GM21526 (cell line): ENCODE measurements around the gene MTERF2.
"Not testable (repeated sequence)": the region's sequence is repeated elsewhere in the genome, so short reads cannot be mapped to it uniquely, and the experiment has no call there.

Experiments used
- ATAC-seq: cut with Tn5 transposase; IDR thresholded peaks from one replicate; pipeline ENCODE4 v1.9.1; 2021; ENCODE audit warnings: moderate library complexity; ENCODE audit not compliant: unreplicated experiment, low FRiP score

MTERF2 gene

DNA sequence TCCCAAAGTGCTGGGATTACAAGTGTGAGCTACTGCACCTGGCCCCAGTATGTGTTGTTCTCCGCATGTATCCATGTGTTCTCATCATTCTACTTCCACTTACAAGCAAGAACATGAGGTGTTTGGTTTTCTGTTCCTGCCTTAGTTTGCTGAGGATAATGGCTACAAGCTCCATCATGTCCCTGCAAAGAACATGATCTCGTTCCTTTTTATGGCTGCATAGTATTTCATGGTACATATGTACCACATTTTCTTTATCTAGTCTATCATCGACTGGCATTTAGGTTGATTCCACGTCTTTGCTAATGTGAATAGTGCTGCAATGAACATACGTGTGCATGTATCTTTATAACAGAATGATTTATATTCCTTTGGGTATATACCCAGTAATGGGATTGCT lies 9.2 kb upstream of the MTERF2 start:
- ATAC-seq = not testable (repeated sequence)

DNA sequence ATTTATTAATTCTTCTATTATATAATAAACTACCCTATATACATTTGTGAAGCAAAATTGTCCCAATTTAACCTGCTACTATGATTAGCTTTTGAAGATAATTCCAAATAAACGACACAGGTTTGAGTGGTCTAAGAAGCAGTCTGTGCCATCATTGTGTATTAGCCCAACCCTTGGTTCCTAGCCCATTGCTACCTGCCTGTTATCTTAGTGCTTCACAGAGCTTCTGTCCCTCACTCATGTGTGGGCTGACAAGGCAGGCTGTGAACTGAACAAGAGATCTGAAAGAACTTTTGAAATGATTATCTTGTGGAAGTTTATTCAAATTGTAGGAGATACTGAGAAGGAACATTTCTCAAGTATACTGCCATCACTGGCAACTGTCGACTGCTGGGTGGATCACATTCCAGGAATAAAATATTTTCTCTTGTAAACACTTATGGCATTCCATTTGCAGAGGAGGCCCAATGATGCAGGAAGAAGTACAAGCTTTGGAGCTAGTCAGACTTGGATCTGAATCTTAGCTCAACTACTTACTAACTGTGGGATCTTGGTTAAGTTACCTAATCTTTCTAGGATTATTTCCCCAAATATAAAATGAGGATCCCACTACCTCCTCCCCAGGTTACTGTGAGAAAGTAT lies 7.8 kb upstream of the MTERF2 start:
- no peak for ATAC-seq

DNA sequence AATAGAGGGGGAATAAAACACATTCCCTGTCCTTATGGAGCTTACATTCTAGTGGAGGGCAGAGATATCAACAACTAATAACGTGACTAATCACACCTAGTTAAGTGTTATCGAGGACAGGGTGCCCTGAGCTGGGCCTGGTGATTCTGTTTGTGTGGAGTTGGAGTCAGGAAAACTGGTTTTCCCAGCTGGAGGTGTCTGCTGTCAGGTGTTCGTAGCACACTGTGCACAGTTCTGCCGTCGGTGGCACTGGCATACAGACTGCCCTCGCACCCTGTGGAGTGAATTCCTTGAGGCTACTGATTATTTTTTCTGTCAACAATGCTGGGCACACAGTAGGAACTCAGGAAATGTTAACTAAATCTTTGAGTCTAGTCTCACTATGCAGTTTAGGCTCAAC lies 900 bp upstream of the MTERF2 start:
- ATAC-seq = no peak

DNA sequence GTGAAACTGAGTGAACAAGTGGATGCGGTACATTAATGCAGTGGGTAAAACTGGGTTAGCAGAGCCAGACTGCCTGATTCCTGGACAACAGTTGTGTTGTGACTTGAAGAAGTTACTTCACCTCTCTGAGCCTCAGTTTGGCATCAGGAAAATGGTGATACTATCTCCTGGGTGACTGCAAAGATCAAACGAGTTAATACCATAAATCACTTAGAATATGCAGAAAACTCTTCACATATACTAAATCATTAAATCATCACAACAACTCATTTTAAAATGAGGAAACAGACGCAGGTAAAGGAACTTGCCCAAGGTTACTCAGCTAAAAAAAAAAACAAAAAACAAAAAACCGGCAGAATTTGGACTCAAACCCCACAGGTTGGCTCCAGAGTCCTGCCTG lies 811 bp downstream of the MTERF2 start:
- no peak for ATAC-seq

DNA sequence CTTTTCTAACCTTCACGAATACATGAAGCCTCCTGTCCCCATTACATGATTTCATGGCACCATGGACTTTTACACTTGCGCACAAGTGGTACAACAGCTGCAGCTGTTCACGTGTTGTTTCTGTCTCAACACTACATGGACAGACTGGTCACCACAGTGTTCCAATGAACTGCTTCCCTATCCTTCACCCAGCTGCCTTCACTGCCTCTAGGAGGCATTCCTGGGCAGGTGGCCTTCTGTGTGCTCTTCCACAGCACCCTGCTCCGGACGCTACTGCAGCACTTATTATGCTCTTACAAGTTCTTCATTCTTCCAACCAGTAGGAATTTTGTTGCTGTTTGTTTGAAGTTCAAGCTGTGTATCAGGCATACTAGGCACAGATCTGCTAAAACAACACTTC lies 1.5 kb downstream of the MTERF2 start:
- ATAC-seq = no peak

DNA sequence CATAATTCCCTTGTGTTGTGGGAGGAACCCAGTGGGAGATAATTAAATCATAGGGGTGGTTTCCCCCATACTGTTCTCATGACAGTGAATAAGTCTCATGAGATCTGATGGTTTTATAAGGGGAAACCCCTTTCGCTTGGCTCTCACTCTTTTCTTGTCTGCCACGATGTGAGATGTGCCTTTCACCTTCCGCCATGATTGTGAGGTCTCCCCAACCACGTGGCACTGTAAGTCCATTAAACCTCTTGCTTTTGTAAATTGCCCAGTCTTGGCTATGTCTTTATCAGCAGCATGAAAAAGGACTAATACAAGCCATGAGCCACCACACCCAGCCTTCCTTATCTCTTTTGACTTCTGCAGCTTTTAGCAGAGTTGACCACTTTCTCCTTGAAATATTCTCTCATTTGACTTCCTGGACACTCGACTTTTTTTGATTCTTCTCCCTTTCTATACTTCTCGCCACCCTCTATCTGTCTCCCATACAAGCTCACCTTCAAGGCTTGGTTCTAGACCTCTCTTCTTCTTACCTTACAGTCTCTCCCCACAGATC lies 2.3 kb downstream of the MTERF2 start:
- no peak for ATAC-seq

DNA sequence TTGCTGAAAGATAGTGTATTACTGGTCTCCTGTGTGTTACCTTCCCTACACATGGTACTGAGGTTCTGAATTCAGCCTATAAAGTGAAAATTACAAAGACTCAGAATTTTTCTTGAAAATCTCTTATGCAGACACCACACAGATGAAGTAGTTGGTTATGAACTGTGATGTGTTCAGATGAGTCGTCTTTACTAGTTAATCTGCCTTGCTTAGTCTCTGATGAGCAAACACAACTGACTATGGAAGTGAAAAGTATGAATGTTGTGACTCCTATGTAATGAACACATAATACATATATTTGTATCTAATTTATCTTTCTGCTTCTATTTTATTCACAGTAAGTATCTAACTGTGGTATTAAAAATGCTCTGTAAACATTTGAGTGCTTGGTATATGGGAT lies 4.7 kb downstream of the MTERF2 start:
- ATAC-seq = no peak

DNA sequence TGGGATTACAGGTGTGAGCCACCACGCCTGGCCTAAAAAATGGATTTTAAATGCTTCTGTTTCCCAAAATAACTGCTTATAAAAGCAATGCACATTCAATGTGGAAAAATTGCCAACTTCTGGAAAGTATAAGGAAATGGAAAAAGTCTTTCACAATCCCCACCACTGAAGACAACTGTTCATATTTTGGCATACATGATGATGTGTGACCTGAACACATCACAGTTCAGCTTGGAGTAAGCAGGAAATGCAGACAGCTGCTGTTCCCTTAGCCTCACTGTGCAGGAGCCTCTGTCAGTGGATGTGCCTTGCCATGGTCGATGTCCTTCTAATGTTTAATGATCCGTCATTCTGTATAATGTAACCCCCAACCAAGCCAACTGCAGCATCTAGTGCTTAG lies 5.2 kb downstream of the MTERF2 start:
- no peak for ATAC-seq

DNA sequence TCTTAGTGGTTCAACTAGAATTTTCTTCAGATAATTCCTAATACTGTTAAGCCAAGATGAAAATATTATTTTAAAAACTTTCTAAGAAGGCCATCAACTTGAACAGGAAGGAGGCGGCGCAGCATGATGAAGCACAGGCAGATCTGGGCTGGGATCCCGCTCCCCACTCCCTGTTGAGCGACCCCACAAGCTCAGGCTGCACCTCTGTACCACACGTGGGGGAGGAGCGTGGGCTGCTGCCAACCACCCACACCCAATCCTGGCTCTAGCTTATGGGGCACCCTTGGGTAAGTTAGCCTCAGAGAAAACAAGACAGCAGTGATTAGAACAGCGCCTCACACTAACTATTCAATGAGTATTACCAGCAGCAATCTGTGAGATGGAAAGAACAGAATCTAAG lies 6.0 kb downstream of the MTERF2 start:
- ATAC-seq = no peak

DNA sequence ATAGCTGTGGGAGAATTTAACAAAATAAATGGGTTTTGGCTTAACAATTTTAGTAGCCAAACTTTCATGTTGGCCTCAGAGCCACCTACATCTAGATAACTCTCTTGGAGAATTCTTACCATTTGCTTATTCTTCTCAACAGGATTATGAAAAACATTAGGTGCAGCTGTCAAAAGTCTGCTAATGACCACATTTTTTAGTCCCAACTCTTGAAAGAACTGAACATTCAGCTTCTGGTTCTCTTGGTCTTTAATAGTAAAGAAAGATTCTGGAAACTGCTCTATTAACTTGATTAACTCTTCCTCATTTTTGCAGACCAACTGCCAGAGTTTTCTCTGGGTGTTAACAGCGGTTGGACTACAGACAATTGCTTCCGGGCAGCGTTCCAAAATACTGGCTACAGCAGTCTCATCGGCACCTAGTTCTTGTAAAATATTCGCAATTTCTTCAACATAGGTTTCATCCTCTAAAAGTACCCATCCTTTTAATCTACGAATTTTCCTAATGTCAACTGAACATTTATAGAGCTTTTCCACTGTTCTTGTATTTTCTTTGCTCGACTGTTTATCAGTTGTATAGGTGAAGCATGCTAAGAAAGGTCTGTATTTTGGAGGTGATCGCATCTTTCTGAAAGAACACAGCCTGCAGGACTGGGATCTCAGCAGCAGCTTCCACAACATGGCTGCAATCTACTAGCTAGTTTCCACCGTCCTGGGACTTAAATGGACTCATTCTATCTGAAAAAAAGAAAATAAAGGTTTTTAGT lies 8.7 kb downstream of the MTERF2 start:
- ATAC-seq = no peak

DNA sequence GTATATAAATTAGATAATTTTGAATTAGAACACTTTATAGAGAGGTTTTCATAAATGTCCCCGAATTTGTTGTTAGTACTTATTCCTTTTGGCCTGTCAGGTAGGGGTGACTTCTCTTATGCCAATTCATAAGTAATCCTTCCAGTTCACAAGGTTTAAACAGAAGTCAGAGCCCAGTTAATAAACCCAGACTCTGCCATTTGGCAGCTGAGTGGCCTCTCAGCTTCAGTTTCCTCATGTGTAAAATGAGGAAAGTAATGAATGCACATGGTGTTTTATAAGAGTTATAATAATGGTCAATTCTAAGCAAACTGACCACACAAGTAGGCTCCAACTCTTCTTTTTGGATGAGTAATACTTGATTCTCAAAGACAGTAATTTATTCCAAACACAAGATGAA lies 10.3 kb downstream of the MTERF2 start:
- ATAC-seq = no peak

DNA sequence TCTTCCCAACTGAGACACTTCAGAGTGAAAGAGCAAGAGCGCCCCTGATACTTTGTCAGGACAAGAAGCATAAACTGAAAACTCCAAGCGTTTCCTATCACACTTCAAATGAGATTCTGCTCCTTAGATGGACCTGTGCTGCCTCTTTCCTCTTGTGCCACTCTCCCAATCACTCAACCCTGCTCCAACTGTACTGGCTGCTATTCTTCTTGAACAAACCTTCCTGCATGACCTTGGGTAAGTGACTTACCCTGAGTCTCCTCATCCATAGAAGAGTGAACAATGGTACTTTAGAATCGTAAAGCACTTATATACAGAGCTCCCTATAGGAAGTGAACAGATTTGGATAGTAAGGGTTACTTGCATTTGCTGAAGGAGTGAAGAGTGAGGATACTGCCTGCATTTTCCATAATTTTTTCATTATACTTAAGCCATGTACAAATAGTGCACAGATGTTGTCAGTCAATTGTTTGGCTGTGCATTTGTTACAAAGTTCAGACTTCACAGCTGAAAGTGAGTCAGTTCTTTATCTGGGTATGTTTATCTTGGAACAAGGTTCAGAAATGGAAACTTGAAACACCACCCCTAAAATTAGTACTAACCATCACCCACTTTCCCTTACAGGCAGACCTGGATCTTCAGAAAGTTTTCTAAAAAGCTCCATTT lies 10.8 kb downstream of the MTERF2 start:
- no peak for ATAC-seq

DNA sequence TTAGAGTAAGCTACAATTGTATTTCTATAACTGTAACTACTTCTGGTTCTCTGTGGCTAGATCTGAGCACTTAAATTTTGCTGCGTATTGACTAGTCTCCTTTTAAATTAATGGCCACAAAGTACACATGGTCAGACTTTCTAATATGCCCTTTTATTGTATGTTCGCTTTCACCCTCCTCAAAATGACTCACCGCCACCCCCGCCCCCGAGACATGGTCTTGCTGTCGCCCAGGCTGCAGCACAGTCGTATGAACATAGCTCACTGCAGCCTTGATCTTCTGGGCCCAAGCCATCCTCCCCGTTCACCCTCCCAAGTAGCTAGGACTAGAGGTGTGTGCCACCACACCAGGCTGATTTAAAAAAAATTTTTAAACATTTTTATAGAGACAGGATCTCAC lies 11.8 kb downstream of the MTERF2 start:
- no peak for ATAC-seq

DNA sequence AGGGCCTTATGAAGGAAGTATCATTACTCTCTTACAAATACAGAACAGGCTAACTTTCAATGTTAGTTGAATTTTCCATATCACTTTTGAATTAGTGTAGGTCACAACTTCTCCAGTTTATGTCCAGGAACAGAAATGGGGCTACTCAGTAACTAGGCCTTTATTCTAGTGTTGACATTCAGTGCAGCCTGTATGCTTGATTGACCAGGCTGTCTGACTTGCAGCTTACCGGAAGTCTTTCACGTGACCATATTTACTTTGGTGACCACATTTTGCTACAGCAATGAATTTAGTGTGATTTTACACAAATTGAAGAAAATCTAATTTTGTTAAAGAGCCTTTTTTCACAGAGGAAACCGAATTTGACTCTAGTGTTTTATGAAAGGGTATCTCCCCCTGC lies 12.4 kb downstream of the MTERF2 start:
- peak; percentile 74 for ATAC-seq

DNA sequence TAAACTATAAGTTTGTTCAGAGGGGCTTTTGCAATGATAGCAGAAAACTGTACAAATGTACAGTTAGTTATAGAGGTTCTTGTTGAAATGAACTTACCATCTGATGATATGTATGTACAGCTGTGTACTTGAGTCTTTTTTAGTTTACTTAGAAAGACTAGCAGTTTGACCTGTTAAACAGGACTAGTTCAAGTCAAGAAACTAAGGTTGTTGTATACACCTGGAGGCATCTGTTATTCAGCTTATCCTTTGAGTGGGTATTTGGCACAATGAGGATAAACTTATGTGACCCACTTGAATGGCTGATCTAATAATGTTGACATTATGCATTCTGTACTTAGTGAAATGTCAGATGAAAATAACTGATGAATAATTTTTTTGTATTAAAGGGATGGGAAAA lies 13.4 kb downstream of the MTERF2 start:
- ATAC-seq = no peak

DNA sequence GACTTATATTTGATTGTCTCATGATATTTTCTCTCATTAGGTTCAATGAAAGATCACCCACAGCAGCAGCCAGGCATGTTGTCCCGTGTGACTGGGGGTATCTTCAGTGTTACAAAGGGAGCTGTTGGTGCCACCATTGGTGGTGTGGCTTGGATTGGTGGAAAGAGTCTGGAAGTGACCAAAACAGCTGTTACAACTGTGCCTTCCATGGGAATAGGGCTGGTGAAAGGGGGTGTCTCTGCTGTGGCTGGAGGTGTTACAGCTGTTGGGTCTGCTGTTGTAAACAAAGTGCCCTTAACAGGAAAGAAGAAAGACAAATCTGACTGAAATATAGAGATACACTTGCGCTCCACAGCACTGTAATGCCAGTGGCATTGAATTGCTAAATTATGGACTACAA lies 15.9 kb downstream of the MTERF2 start:
- no peak for ATAC-seq

DNA sequence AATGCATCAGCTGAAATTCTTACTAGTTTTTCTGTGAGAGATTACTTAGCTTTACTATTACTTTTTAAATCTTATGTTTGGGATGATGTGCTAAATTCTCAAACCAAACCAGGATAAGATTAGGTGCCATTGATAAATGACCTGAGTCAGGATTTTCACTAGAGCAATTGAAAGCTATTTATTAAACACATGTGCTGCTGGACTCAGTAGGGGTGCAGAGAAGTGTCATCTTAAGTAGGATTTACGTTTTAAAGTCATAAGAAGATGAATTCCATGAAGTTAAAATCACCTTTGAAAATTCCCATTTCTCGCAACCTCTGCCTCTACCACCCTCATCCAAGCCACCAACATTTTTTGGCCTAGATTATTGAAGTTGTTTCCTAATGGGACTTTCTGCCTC lies 22.4 kb downstream of the MTERF2 start:
- no peak for ATAC-seq

DNA sequence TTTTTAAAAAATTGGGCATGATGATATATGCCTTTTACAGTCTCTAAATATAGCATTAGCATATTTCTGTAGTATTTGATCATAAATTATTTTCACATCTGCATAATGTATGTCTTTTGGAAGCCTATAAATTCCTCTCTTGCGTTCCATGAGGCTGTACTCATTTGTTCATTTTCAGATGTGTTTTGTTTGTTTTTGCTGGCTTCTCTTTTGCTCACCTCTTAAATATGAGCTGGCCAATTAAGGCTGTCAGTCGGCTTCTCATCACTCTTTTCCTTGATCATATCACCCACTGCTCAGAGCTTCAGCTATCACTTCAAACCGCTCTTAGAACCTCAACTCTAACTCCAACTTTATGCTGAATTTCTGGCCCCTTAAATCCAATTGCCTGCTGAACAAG lies 24.7 kb downstream of the MTERF2 start:
- no peak for ATAC-seq

DNA sequence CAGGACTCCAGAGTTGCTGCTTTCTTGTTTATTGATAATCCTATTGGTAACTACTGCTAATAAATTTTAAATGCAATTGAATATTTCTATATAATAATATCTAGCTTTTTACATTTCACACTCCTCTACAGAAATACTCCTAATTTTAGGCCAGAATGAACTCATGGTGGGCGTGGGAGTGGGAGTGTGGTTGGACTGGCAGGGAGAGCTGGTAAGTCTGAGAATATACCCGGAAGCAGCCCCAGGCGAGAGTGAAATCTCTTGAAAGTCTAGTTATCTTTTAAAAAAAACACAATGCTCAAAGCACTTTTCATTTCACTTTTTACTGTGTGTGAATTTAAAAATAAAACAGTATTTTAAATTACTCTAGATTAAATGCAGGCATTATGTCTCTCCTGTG lies 26.5 kb downstream of the MTERF2 start:
- ATAC-seq = no peak

DNA sequence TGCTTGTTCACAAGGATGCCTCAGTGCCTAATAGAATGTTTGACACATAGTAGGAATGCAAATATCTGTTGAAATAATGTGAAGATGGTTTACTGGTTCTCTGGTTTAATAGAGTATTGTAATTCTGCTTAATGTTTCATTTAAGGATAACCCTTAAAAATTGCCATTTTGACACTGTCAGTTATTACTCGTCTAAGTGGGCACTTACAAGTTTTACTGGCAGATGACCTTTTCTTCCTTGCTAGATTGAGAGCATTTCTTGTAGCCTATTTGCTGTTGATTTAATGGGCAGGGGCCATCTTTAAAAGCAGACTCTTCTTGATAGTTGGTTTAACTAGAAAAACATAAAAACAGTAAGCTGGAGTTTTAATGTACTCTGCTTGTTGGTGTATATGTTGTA lies 29.4 kb downstream of the MTERF2 start:
- ATAC-seq = no peak

DNA sequence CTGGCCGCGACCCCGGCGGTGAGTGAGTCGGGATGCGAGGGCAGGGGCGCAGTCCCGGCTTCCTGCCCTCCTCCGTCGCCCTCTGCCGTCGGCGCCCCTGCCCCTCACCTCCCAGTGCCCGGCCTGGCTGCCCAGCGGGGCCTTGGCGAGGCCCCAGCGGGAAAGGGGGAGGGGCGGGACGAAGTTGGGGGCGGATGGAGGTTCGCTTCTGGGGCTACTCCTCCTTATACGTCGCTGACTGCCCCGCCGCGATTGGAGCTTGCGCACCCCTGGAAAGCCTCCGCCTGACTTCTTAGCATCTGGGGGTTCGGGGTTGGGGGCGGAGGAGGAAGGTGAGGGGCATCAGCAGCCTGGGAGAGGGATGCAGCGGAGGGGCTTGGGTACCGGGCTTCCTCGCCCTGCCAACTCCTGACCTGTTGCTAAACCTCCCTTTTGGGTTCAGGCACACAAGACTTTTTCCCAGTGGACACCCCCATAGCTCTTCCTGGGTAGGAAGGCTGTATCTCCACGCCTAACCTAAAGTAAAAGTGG lies 30.8 kb downstream of the MTERF2 start:
- ATAC-seq = peak; percentile 33
